Activated naive CD8-positive, alpha-beta T cell treated with anti-CD3 and anti-CD28 coated beads, Interleukin-2, amount 50 U/mL, for 16 hours (primary cell): ENCODE measurements around the gene SCAF8.
"Not testable (repeated sequence)": the region's sequence is repeated elsewhere in the genome, so short reads cannot be mapped to it uniquely, and the experiment has no call there.

Experiments used
- DNase-seq: peaks from one replicate; pipeline ENCODE4 v3.0.0-alpha.2; 2020; ENCODE audit warnings: low read depth, low spot score

The SCAF8 gene

GRCh38 chr6:154736618-154737259, 3.5 kb downstream of the SCAF8 start:
- DNase-seq: no peak

GRCh38 chr6:154737424-154737823, 4.2 kb downstream of the SCAF8 start:
- no peak for DNase-seq

GRCh38 chr6:154738551-154738961, 5.3 kb downstream of the SCAF8 start:
- no peak for DNase-seq

- no peak for DNase-seq
Observed at GRCh38 chr6:154740658-154741057, 7.4 kb downstream of the SCAF8 start.

- DNase-seq: no peak
Observed at GRCh38 chr6:154742891-154743290, 9.7 kb downstream of the SCAF8 start.

GRCh38 chr6:154744029-154744745, 11.0 kb downstream of the SCAF8 start:
- not testable (repeated sequence) for DNase-seq

- DNase-seq: no peak
Observed at GRCh38 chr6:154745243-154745642, 12.0 kb downstream of the SCAF8 start.

- no peak for DNase-seq
Observed at GRCh38 chr6:154749341-154749740, 16.1 kb downstream of the SCAF8 start.

- DNase-seq: no peak
Observed at GRCh38 chr6:154751011-154751800, 18.0 kb downstream of the SCAF8 start.

- DNase-seq: no peak
Observed at GRCh38 chr6:154752022-154752421, 18.8 kb downstream of the SCAF8 start.

GRCh38 chr6:154754152-154754551, 20.9 kb downstream of the SCAF8 start:
- DNase-seq: no peak

- DNase-seq: no peak
Observed at GRCh38 chr6:154757352-154758050, 24.3 kb downstream of the SCAF8 start.

GRCh38 chr6:154758125-154758524, 24.9 kb downstream of the SCAF8 start:
- no peak for DNase-seq

- DNase-seq: no peak
Observed at GRCh38 chr6:154763650-154764049, 30.4 kb downstream of the SCAF8 start.

- DNase-seq: no peak
Observed at GRCh38 chr6:154765273-154765672, 32.1 kb downstream of the SCAF8 start.

- DNase-seq: no peak
Observed at GRCh38 chr6:154766288-154766687, 33.1 kb downstream of the SCAF8 start.

GRCh38 chr6:154767003-154767723, 33.9 kb downstream of the SCAF8 start:
- no peak for DNase-seq

- DNase-seq: no peak
Observed at GRCh38 chr6:154768280-154768679, 35.1 kb downstream of the SCAF8 start.

- no peak for DNase-seq
Observed at GRCh38 chr6:154773610-154774089, 40.4 kb downstream of the SCAF8 start.

GRCh38 chr6:154779157-154779556, 45.9 kb downstream of the SCAF8 start:
- DNase-seq: not testable (repeated sequence)

- no peak for DNase-seq
Observed at GRCh38 chr6:154782193-154782592, 49.0 kb downstream of the SCAF8 start.
